GM18502 (cell line): Measurements from ENCODE around the gene HACD3.

ENCODE experiments used
- ATAC-seq: cut with Tn5 transposase; IDR thresholded peaks from one replicate; pipeline ENCODE4 v1.9.1; 2021; ENCODE audit warnings: mild to moderate bottlenecking; ENCODE audit not compliant: unreplicated experiment, poor library complexity

Gene HACD3

GRCh38 chr15:65530318-65531111, at the start of gene HACD3:
TSS of gene HACD3 (plus strand) at chr15:65530463. CDS start at chr15:65530632, 169 bp downstream.
- peak; percentile 79 for ATAC-seq

GRCh38 chr15:65484876-65485275, 45.4 kb upstream of the HACD3 start:
- ATAC-seq = no peak

- no peak for ATAC-seq
Measured at GRCh38 chr15:65494076-65494475, 36.2 kb upstream of the HACD3 start.

- no peak for ATAC-seq
Measured at GRCh38 chr15:65509321-65509720, 20.9 kb upstream of the HACD3 start.

- ATAC-seq = no peak
Measured at GRCh38 chr15:65512189-65512588, 18.1 kb upstream of the HACD3 start.

GRCh38 chr15:65512807-65513416, 17.4 kb upstream of the HACD3 start:
- ATAC-seq = no peak

GRCh38 chr15:65516997-65517865, 13.0 kb upstream of the HACD3 start, which contains the start of gene DPP8:
TSS of gene DPP8 (minus strand) at chr15:65517689. CDS start at chr15:65512553, 5,136 bp downstream.
- ATAC-seq = peak; percentile 90

- ATAC-seq = no peak
Measured at GRCh38 chr15:65517866-65518207, 12.4 kb upstream of the HACD3 start.

- no peak for ATAC-seq
Measured at GRCh38 chr15:65518633-65519285, 11.5 kb upstream of the HACD3 start.

GRCh38 chr15:65521350-65521749, 8.9 kb upstream of the HACD3 start:
- no peak for ATAC-seq

GRCh38 chr15:65524226-65524625, 6.0 kb upstream of the HACD3 start:
- ATAC-seq = no peak

GRCh38 chr15:65525622-65526021, 4.6 kb upstream of the HACD3 start:
- no peak for ATAC-seq

- ATAC-seq = no peak
Measured at GRCh38 chr15:65528461-65529060, 1.7 kb upstream of the HACD3 start.

- peak; percentile 23 for ATAC-seq
Measured at GRCh38 chr15:65529762-65530317, 423 bp upstream of the HACD3 start.

GRCh38 chr15:65532738-65533051, 2.4 kb downstream of the HACD3 start:
- ATAC-seq = no peak

- no peak for ATAC-seq
Measured at GRCh38 chr15:65533057-65533756, 2.9 kb downstream of the HACD3 start.

- ATAC-seq = no peak
Measured at GRCh38 chr15:65535192-65535591, 4.9 kb downstream of the HACD3 start.

GRCh38 chr15:65540314-65540713, 10.1 kb downstream of the HACD3 start:
- no peak for ATAC-seq

GRCh38 chr15:65541231-65541820, 11.1 kb downstream of the HACD3 start:
- ATAC-seq = no peak
